ENCODE measurements around the gene MRGPRF.

GRCh38 chr11:69058511-69059270 is 45.6 kb upstream of the MRGPRF start:
- TF ChIP-seq CTCF (conservative IDR thresholded peaks at IDR 0.05) (no peak), EZH2 (IDR thresholded peaks at IDR 0.05; ENCODE audit: low read depth) (no peak)

Data from PC-9 (cell line).